ENCODE results near the gene SIRPB2. TPM values are rescaled to one million over a fixed set of nuclear protein-coding genes. Genes with fewer than 3 reads are reported as not detected.

Gene SIRPB2
- total RNA-seq, 4 donors from 2014 or later: 5.9 to 11.1 (median 8.3) TPM

- Histone ChIP-seq H3K9me3 (no peaks in the 10 kb centered on the region), H3K36me3 (peaks cover 0 to 14% of the 10 kb centered on the region in 2 donors), H3K27ac (no peak overlapping the region), H3K27me3 (no peaks in the 10 kb centered on the region), H3K4me3 (no peak overlapping the region), H3K4me1 (no peaks in the 10 kb centered on the region)
- no peak for ATAC-seq
- 61 to 83% methylated on average over 2 of the region's 2 CpGs for WGBS, 2 donors (ENCODE audit: low coverage in 1 of 2)
- TF ChIP-seq EP300 (IDR thresholded peaks at IDR 0.05): no peak
- no peak for TF ChIP-seq CTCF (IDR thresholded peaks at IDR 0.05)
- no peak for TF ChIP-seq POLR2A (IDR thresholded peaks at IDR 0.05)
- no peak for TF ChIP-seq POLR2AphosphoS5 (IDR thresholded peaks at IDR 0.05)
These were observed 56.5 kb downstream of the SIRPB2 start for GRCh38 chr20:1434571-1435336.

DNA sequence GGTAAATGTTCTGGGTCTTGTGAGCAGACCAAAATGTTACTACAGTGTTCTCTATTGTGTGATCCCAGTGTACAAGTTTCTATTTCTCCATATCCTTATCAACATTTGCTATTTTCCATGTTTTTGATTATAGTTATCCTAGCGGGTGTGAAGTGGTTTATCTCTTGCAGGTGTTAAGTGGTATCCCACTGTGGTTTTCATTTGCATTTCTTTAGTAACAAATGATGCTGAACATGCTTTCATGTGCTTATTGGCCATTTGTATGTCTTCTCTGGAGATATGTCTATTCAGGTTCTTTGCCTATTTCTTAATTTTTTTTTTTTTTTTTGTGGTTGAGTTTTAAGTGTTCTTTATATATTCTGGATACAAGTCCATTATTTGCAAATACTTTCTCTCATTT, 60.1 kb downstream of the SIRPB2 start:
- H3K36me3 ChIP-seq: peaks cover 0 to 5% of the 10 kb centered on the region in 2 donors
- H3K27me3 ChIP-seq: no peaks in the 10 kb centered on the region
- no peaks in the 10 kb centered on the region for H3K9me3 ChIP-seq
- WGBS, 2 donors (ENCODE audit: low coverage in 1 of 2): 21 to 22% methylated on average over 1 of the region's 1 CpG
- no peak overlapping the region for H3K27ac ChIP-seq
- TF ChIP-seq EP300 (IDR thresholded peaks at IDR 0.05): no peak
- TF ChIP-seq POLR2AphosphoS5 (IDR thresholded peaks at IDR 0.05): no peak
- no peak for TF ChIP-seq POLR2A (IDR thresholded peaks at IDR 0.05)
- TF ChIP-seq CTCF (IDR thresholded peaks at IDR 0.05): no peak
- no peaks in the 10 kb centered on the region for H3K4me1 ChIP-seq
- no peak for ATAC-seq
- H3K4me3 ChIP-seq: no peak overlapping the region

DNA sequence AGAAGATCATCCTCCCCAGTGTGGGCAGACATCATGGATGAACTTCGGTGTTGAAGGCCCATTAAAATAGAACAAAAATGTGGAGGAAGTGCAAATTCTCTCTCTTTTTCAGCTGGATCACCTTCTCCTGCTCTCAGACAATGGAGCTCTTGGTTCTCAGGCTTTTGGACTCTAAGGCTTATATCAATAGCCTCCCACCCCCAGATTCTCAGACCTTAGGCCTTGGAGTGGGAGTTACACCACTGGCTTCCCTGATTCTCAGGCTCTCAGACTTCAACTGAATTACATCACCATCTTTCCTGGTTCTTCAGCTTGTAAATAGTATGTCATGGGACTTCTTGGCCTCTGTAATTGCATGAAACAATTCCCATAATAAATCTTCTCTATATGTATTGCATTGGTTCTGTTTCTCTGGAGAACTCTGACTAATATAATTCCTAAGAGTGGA, 61.2 kb downstream of the SIRPB2 start:
- peaks cover 0 to 2% of the 10 kb centered on the region in 2 donors for H3K36me3 ChIP-seq
- TF ChIP-seq POLR2AphosphoS5 (IDR thresholded peaks at IDR 0.05): no peak
- TF ChIP-seq POLR2A (IDR thresholded peaks at IDR 0.05): no peak
- TF ChIP-seq CTCF (IDR thresholded peaks at IDR 0.05): no peak
- TF ChIP-seq EP300 (IDR thresholded peaks at IDR 0.05): no peak
- no peak for ATAC-seq
- H3K27me3 ChIP-seq: peaks cover 4% of the 10 kb centered on the region
- whole genome bisulfite sequencing, 2 donors (ENCODE audit: low coverage in 1 of 2): 63 to 90% methylated on average over 1 of the region's 1 CpG
- no peaks in the 10 kb centered on the region for H3K4me1 ChIP-seq
- H3K4me3 ChIP-seq: no peak overlapping the region
- H3K9me3 ChIP-seq: no peaks in the 10 kb centered on the region
- H3K27ac ChIP-seq: no peak overlapping the region

DNA sequence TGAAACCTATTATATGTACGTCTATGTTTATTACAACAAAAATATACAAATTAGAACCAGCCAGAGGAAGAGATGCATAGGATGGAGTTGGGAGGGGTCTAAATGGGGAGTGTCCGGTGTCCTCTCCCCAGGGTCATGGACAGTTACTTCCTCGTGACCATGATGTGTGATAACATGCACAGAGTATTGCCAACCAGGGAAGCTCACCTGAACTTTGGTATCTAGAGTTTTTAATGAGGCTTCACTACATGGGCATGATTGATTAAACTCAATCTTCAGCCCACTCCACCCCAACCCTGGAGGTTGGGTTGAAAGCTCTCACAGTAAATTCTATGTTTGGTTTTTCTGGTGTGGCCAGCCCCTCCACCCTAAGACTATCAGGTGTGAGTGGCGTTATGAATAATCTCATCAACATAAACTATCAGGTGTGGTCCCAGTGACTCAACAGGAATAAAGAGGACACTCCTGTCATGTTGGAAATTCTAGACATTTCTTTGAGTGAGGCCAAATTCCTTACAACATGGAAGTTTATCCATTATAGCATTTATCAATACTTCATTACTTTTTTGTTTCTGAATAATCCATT, 62.0 kb downstream of the SIRPB2 start:
- H3K27ac ChIP-seq: no peak overlapping the region
- no peaks in the 10 kb centered on the region for H3K4me1 ChIP-seq
- H3K4me3 ChIP-seq: no peak overlapping the region
- no peak for ATAC-seq
- WGBS, 2 donors (ENCODE audit: low coverage in 1 of 2): 79 to 90% methylated on average over 4 of the region's 4 CpGs
- TF ChIP-seq POLR2A (IDR thresholded peaks at IDR 0.05): no peak
- TF ChIP-seq CTCF (IDR thresholded peaks at IDR 0.05): no peak
- no peak for TF ChIP-seq EP300 (IDR thresholded peaks at IDR 0.05)
- no peak for TF ChIP-seq POLR2AphosphoS5 (IDR thresholded peaks at IDR 0.05)
- H3K9me3 ChIP-seq: no peaks in the 10 kb centered on the region
- H3K27me3 ChIP-seq: peaks cover 10% of the 10 kb centered on the region
- no peaks in the 10 kb centered on the region for H3K36me3 ChIP-seq

All from gastroesophageal sphincter (tissue), 4 donors.